GM19372 (cell line): ENCODE measurements around the gene ABLIM2.

Source experiments
- ATAC-seq: cut with Tn5 transposase; IDR thresholded peaks from one replicate; pipeline ENCODE4 v1.9.1; 2021; ENCODE audit warnings: mild to moderate bottlenecking, low read depth, moderate library complexity; ENCODE audit not compliant: unreplicated experiment

Gene ABLIM2

DNA sequence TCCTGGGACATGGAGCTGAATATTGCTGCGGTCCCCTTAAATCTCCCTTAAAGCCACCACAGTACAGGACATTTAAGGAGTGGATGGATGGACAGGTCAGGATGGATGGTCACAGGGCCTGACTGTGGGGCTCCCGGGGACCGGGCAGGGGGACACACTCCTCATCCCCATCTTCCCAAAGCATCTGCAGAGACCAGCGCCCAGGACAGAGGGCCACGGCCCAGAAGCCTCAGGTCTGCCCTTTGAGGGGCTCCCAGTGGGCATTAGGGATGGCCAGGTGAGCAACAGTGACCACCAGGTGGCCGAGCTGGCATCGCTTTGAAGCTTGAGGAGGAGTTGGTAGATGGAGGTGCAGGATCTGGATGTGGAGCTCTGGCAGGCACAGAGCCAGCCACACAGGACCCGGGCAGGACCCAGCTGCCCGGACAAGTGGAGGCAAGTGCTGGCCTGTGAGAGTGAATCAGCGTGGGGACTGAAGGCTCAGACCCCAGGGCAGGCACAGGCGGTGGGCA lies 51.4 kb downstream of the ABLIM2 start:
- ATAC-seq: no peak

GRCh38 chr4:8106451-8107025 lies 52.1 kb downstream of the ABLIM2 start:
- ATAC-seq: no peak

GRCh38 chr4:8105306-8106100 lies 53.1 kb downstream of the ABLIM2 start:
- no peak for ATAC-seq

DNA sequence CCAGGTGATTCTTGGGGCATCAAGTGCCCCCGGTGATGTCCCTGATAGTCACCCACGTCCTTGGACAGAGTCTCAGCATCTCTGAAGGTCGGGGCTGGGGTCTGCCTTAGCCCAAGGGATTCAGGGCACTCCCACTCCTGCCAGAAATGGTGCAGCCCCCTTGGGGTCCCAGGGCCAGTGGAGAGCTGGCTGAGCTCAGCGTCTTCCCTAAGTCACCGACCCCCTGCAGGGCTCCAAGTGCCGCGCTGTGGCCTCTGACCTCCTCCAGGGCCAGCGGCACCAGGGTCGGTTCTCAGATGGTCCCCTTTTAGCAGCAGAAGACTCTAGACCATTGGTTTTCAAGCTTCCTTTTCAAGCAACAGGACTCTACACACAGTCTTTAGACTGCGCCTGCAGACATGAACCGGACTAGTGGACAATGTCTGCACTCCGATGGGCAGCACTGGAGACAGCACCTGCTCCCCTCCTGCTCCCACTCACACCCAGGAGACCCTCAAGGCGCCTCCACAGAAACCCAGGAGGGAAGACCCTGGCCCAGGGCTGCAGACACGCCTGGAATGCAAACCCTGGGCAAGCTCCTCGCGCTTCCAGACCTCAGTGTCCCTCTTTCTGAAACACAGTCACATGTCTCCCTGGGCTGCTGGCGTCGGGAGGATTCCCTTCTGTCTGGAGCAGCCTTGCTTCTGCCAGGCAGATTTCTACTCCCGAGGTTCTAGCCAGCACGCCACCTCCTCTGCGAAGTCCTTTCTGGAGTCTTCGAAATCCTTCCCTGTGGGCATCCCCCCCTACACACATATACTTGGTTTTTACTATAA lies 53.9 kb downstream of the ABLIM2 start:
- no peak for ATAC-seq

GRCh38 chr4:8103421-8104390 lies 54.9 kb downstream of the ABLIM2 start:
- ATAC-seq: no peak

DNA sequence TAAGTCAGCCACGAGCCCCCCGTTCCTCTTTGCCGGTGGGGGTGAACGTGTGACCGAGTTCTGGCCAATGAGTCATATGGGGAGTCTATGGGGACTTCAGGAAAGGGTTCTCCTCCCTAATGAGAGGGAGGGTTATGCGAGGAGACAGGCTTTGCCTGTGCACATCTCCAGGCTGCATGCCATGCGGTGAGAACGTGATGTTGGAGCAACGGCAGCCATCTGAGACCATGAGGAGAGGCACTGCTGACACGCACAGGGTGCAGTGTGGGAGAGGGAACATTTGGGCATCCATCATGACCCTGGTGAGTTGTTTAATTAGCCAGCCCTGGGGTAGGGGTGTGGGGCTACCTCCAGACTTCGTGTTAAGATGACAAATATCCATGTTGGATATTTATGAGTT lies 55.8 kb downstream of the ABLIM2 start:
- ATAC-seq: no peak

GRCh38 chr4:8102076-8102355 lies 56.6 kb downstream of the ABLIM2 start:
- ATAC-seq: no peak

DNA sequence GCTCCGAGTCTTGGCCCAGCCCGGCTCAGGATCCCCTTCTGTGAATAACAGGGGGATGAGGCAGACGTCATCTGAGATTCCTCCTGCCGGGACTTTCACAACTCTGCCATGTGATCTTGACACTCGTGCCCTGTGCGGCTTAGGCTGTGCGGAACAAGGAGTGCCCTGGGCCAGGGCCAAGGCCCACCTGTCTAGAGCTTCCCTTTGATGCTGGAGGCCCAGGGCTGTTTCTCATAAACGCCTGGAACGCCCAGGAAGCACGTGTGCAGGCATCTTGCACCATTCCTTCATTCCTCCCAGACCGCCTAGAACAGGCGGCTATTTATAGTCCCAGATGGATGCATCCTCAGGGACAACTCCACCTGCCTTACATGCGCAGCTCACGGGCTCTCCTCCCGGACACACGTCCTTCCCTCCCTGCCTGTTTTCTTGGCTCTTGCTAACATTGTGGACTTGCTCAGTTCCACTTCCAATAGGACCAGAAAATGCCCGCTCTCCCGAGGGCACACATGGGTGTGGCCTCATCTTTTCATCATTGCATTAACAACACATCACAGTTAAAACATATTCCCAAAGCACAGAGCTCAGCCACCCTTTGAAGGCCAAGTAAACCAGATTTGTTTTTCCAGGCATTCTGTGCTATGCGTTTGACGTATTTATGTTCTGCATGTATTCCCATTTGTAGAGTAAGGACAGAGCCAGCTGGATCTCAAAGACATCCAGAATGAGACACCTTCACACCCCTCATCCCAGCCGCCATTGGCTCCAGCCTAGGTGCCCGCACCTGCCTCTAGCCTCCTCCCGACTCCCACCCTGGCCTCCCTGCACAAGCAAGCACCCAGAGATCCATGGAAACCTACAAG lies 57.2 kb downstream of the ABLIM2 start:
- no peak for ATAC-seq

DNA sequence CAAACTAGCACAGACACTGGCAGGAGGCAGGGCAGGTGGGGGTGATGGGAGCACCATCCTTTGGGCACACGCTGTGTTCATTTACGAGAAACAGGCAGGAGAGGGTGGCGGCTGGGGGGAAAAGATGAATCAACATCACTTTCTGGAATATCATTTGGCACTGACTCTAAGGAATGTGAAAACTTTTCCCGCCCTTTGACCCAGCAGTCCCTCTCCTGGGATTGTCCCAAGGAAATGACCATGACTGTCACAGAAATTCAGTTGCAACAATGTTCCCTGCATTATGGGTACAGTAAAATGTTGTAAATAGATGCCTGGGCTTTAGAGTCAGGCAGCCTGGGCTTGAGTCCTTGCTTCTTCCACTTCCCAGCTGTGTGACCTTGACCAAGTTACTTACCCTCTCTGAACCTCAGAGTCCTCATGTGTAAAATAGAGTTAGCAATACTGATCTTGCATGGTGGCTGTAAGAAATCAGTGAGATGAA lies 58.6 kb downstream of the ABLIM2 start:
- ATAC-seq: no peak

- ATAC-seq: no peak
These were observed 60.1 kb downstream of the ABLIM2 start for GRCh38 chr4:8098506-8098905.

- no peak for ATAC-seq
These were observed 60.8 kb downstream of the ABLIM2 start for GRCh38 chr4:8097721-8098345.

DNA sequence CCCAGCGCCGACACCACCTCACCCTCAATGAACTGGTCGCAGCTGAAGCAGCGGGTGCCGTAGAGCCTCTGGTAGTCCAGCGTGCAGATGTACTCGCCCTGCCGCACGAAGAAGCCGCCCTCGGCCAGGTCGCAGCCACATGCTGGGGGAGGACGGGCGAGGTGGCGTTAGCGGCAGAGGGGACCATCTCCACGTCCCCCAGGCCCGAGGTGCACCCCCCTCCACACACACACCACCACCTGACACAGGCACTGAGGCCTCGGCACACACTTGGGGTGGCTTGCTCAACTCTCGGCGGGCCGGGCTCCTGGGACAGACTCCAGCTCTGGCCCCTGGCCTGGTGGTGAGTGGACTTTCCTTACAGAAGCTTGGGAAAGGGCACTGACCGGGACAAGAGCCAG lies 61.5 kb downstream of the ABLIM2 start:
- no peak for ATAC-seq

GRCh38 chr4:8096690-8097061 lies 61.9 kb downstream of the ABLIM2 start:
- ATAC-seq: no peak

- no peak for ATAC-seq
These were observed 62.5 kb downstream of the ABLIM2 start for GRCh38 chr4:8095956-8096689.

DNA sequence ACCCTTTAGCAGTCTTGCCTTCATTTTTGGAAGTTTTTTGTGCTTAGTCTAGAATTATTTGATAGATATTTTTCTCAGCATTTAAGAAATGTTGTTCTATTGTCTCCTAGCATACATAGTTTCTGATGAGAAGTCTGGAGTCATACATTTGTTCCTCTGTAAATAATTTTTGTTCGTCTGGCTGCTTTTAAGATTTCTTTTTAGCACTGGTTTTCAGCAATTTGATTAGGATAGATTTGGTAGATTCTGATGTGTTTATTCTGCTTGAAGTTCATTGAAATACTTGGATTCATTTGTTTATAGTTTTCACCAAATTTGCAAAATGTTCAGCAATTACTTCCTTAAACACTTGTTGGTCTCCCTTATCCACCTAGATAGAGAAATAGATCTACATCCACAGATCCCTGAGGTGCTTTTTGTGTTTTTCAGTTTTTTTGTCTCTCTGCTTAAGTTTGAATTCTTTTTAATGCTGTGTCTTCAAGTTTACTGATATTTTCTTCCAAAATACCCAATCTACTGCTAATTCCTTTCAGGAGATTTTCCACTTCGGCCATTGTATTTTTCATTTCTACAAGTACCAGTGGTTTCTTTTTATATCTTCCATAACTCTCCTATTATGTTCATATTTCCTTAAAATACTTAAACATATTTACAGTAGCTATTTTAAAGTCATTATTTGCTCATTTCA lies 64.9 kb downstream of the ABLIM2 start:
- no peak for ATAC-seq

DNA sequence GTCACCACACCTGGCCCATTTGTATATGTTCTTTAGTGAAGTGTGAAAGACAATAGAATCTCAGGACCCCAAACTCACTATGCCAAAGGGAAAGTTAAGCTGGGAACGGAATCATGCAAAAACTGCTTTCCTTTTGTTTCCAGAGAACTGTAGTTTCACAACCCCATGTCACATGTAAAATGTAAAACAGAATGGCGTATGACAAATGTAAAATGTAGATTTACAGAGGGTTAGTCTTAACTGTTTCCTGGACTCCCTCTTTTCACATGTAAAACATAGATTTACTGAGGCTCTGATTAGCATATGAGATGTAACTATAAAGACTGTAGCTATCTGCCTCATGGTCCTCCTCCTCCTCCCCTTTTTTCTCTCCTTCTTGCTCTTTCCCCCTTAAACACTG lies 66.3 kb downstream of the ABLIM2 start:
- no peak for ATAC-seq

DNA sequence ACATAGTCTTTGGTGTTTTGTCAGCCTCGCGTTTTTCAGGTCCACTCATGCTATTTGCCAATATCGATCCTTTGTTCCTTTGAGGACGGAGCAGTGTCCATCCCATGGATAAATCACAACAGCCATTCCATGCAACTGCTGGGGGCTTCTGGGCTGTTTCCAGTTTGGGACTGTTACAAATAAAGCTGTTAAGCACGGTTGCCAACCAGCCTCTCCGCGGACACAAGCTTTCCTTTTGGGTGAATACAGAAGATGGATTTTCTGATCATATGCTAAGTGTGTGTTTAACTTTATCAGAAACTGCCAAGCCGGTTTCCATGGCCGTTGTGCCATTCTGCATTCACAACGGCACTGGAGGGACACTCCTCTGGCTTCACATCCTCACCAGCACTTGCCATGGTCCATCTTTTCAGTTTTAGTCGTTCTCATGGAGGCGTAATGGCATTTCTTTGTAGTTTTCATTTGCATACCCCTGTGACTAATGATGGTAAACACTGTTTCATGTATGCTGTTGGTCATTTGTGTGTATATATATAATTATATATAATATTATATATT lies 67.8 kb downstream of the ABLIM2 start:
- no peak for ATAC-seq
